HG02642 (cell line): ENCODE results near the gene PEX14.
"Not testable (repeated sequence)": the region's sequence is repeated elsewhere in the genome, so short reads cannot be mapped to it uniquely, and the experiment has no call there.

Experiments used
- ATAC-seq: cut with Tn5 transposase; IDR thresholded peaks from one replicate; pipeline ENCODE4 v1.9.1; 2021; ENCODE audit warnings: mild to moderate bottlenecking; ENCODE audit not compliant: unreplicated experiment, poor library complexity

PEX14 gene, protein sequence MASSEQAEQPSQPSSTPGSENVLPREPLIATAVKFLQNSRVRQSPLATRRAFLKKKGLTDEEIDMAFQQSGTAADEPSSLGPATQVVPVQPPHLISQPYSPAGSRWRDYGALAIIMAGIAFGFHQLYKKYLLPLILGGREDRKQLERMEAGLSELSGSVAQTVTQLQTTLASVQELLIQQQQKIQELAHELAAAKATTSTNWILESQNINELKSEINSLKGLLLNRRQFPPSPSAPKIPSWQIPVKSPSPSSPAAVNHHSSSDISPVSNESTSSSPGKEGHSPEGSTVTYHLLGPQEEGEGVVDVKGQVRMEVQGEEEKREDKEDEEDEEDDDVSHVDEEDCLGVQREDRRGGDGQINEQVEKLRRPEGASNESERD

DNA sequence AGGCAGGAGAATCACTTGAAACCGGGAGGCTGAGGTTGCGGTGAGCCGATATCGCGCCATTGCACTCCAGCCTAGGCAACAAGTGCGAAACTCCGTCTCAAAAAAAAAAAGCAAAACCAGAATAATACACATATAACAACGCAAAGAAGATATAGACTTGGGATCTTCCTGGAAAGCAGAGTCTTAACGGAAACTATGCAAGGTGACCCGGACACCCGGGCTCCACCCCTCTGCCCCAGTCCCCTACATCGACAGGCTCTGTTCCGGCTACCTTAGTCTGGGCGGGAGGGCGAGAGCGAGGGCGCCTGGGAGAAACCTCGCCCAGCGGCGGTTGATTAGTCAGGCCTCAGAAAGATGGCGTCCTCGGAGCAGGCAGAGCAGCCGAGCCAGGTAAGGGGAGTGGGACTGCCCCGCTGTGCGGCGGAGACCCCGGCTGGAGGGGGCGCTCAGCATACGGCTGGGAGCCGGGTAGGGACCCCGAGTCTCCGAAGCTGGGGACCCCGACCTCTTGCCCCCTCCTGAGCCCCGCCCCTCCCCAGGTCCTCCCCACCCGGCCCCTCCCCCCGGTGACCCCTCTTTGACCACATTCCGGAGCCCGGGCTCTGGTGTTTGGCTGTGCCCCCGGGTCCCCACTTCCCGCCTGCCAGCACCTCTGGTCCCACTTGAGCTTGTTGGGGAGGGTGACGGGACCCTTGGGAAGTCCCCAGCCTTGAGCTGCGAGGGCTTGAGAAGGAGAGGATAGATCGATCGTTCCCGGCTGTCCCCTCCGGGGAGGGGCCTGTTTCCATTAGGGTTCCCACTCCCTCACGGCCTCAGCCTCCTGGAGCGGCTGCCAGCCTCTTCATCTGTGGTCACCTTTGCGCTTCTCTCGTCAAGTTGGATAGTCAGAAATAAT lies at the start of gene PEX14:
TSS of gene PEX14 (plus strand) at position 338 of the 895 bp plus-strand sequence. CDS start at position 355, 17 bp downstream.
- ATAC-seq, result peak; percentile 79

DNA sequence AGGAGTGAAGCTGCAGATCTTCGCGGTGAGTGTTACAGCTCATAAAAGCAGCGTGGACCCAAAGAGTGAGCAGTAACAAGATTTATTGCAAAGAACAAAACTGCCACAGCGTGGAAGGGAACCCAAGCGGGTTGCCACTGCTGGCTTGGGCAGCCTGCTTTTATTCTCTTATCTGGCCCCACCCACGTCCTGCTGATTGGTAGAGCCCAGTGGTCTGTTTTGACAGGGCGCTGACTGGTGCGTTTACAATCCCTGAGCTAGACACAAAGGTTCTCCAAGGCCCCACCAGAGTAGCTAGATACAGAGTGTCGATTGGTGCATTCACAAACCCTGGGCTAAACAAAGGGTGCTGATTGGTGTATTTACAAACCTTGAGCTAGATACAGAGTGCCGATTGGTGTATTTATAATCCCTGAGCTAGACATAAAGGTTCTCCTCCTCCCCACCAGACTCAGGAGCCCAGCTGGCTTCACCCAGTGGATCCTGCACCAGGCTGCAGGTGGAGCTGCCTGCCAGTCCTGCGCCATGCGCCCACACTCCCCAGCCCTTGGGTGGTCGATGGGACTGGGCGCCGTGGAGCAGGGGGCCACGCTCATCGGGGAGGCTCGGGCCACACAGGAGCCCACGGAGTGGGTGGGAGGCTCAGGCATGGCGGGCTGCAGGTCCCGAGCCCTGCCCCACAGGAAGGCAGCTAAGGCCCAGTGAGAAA lies 48.8 kb upstream of the PEX14 start:
- ATAC-seq, result not testable (repeated sequence)

DNA sequence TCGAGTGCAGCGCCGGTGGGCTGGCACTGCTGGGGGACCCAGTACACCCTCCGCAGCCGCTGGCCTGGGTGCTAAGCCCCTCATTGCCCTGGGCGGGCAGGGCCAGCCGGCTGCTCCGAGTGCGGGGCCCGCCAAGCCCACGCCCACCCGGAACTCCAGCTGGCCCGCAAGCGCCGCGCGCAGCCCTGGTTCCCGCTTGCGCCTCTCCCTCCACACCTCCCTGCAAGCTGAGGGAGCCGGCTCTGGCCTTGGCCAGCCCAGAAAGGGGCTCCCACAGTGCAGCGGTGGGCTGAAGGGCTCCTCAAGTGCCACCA lies 48.3 kb upstream of the PEX14 start:
- not testable (repeated sequence) for ATAC-seq

DNA sequence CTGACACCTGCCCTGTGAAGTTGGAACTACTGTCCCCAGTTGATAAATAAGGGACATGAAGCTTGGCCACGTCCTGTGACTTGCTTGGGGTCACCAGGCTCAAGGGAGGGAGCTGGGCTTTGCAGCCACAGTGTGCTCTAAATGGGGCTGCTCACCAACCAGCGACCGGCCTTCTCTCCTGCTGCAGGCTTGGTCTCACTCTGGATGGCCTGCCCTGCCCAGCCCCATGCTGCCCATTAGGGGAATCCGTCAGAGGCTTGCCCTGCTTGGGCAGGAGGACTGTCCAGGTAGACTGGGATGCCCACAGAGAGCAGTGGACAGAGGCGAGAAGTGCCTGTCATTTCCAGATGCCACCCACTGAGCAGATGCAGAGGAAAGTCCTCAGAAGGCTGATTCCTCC lies 45.8 kb upstream of the PEX14 start:
- ATAC-seq, result no peak

DNA sequence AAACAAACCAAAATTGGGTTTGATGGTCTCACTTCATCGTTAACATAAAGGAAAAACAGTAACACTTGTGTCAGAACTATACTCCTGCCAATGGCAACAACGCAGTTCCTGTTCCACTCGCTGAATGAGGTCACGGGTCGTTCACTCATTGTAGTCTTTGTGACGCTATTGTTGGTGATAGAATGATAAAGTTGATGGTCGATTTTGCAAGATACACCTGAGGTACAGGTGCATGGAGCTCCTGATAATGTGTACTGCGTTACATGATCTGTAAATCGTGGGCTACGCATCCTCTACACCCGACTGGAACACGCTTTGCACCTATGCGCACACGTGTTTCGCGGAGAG lies 44.9 kb upstream of the PEX14 start:
- ATAC-seq, result no peak

DNA sequence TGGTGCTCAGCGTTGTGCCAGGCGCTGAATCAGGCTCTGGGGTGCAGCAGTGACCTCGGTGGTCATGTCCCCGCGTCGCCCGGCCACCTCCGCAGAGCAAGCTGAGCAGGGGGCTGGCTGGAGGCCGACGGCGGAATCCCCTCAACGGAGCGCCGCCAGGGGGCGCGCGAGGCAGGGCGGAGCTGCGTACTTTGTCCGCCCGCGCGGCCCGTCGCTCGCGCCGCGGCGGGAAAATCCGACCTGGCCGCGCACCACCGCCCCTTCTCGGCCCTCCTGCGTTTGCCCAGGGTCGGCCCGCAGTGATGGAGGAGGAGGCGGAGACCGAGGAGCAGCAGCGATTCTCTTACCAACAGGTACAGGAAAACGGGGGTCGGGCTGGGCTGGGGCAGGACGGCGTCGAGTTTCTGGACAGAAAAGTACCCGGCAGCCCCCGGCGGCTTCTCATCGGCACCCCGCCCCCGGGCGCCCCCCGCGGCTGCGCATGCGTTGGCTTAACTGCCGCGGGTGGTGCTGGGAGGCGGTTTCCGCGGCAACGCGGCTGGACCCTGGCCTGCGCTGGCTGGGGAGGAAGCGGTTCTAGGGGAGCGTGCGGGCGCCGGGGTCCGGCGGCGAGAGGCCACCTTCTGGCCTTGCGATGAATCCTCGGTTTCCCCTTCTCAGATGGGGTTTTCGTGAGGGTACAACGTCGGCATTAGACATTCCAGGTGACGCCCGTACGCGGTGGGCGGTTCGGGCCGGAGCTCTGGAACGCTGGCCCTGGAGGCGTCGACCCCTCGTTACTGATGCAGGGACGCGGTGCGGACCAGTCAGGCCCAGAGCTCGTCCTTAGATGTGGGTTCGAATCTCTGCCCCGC lies 44.3 kb upstream of the PEX14 start, which contains the start of gene CENPS:
TSS of gene CENPS (plus strand) at position 218 of the 854 bp plus-strand sequence. CDS start at position 303, 85 bp downstream.
- ATAC-seq, result peak; percentile 81

DNA sequence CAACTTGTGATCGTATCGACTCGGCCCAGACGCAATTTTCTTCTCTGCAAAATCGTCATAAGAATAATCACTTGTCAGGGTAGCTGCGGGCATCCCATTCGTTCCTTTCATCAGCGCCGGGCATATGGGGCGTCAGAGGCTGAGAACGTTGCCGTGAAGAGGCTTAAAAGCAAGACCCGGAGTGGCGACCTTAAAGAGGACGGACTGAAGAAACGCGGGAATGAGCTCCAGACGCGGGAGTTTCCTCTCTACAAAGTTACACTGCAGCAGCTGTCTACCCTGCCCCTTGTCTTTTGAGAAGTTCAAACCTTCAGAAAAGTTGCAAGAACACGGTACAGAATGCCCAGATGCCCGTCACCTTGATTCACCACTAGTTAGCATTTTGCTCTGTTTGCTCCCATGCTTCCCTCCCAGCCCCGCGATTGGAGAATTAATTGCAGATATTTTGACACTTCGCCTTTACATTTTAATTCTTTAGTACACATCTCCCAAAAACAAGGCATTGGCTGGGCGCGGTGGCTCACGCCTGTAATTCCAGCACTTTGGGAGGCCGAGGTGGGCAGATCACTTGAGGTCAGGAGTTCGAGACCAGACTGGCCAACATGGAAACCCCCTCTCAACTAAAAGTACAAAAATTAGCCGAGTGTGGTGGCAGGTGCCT lies 43.5 kb upstream of the PEX14 start:
- ATAC-seq, result no peak

DNA sequence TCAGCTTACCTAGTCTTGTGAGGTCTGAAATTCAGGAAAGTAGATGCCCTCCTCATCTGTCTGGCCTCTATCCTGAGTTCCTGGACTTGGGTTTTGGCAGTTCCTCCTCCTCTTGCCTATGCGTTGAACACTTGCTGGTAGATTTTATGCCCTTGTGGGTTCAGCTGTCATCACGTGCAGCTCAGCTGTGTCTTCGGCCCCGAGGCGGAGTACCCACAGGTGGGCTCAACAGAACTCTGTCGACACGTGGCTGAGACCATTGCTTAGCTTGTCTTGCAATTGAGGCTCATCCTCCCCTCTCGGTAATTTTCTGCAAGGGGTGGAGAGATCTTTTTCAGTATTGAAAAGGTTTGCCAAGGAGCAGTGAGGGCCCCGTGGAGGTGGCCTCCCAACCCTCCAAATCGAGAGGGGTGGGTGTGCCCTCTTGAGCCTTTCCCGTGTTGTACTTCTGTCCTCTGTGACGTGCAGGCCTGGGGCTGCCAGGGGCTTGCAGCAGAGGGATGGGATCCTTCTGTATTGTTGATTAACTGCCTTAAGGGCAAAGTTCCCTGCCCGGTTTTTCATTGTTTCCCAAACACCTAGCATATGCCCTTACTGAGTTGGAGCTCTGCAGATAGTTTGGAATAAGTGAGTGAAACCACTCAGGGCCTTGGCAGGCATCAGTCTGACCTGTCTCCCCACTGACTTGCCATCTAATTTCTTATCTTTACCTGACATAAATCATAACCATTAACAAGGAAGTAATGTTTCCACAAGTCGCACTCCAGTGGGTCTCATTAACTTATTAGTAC lies 41.6 kb upstream of the PEX14 start:
- no peak for ATAC-seq

DNA sequence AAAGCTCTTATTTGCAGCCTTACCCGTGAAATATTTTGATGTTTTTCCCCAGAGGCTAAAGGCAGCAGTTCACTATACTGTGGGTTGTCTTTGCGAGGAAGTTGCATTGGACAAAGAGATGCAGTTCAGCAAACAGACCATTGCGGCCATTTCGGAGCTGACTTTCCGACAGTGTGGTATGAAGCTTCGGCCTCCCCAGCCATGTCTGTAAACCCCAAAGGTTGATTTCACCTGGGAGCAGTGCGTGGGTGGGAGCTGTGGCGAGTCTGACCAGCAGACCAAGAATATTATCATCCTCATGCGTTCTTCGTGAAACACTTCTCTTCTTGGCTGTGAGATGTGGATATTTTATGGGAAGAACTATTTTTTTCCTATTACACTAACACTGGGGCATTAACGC lies 41.0 kb upstream of the PEX14 start:
- no peak for ATAC-seq

DNA sequence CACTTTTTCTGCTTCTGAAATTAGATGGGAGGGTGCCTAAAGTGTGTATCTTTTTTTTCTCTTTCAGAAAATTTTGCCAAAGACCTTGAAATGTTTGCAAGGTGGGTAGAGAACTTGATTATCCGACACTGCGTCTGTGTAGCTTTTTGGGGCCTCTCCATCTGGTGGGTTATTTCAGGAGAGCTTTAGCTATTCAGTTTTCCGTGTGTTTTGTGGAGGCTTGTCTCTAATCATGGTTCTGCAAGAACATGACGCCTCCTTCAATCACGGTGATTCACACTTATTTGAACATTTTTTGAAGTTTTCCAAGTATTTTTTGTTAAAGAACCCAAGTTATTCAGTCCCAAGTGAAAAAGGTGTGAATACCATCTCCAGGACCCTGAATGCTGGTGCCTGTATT lies 40.2 kb upstream of the PEX14 start:
- ATAC-seq, result no peak

DNA sequence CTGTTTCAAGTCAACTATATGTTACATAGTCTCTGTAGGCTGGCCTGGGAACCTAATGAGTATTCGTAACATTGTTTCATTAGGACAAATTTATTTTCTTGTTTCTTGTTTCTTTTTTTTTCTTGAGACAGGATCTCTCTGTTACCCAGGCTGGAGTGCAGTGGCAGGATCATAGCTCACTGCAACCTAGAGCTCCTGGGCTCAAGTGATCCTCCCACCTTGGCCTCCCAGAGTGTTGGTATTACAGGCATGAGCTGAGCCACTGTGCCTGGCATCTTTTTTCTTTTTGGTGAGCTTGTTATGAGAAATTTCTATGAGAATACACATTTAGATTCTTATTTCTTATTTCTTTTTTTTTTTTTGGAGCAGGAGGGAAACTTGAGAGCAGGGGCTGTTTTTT lies 37.7 kb upstream of the PEX14 start:
- no peak for ATAC-seq

DNA sequence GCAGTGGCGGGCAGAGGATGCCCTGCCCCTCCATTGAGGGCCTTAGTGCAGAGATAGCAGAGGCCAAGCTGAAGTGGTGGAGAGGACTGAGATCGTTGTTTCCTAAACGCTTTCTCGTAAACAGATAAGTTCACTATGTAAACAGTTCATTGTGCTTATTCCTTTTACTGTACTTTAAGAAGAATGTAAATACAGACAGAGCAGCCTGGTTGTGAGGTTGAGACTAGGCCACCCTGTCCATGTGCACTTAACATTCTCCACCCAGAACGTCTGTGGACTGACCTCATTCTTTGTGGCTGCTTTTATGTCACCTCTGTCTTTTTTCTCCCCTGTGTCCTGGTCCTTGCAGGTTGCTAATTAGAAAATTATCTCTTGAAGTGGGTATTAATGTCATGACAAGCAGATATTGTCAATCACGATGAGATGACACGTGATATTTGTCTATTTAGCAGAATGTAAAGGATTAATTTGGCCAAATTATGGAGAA lies 36.0 kb upstream of the PEX14 start:
- ATAC-seq, result no peak

DNA sequence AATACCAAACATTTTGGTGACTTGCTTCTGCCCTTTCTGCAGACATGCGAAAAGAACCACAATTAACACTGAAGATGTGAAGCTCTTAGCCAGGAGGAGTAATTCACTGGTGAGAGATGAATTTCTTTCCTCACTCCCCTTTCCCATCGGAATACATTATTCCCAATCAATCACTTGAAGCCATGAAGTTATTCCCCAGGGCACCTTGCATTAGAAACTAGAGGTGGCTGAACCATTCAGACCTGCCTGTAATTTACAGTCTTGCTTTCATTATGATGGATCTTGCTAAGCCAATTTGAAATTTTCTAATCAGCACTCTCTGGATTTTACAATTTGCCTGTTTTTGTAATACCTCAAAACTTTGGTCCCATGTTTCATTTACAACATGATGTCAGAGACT lies 34.4 kb upstream of the PEX14 start:
- no peak for ATAC-seq

DNA sequence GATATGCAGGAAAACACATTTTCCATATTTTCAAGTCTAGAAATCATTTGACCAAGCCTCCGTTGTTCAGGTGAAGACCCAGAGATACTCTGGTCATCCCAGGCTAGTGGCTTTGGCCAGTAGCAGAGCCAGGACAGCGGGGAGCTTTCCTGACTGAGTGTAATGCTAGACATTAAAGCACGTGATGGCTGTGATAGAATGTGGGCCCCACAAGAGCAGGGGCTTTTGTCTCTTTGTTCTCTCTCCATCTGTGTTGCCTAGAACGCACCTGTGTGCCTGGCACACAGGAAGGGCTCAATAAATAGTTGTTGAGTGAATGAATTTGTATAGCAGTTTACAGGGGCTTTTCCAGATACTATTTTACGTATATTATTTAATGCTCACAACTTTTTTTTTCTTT lies 34.0 kb upstream of the PEX14 start:
- ATAC-seq, result no peak

DNA sequence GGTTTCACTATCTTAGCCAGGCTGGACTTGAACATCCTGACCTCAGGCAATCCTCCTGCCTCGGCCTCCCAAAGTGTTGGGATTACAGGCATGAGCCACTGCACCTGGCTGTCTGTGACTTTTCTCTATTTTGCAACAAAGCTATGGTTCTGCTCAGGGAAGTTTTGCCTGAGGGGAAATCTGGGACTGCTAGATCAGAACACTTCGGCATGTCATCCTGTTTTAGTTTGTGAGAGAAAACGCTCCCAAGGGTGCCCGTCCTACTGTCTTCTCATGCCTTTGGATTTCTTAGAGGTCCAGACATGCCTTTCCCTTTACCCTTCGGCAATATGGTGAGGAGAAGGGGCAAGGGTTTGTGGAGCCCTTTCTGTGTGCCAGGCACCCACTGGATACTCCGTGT lies 30.5 kb upstream of the PEX14 start:
- ATAC-seq, result no peak

DNA sequence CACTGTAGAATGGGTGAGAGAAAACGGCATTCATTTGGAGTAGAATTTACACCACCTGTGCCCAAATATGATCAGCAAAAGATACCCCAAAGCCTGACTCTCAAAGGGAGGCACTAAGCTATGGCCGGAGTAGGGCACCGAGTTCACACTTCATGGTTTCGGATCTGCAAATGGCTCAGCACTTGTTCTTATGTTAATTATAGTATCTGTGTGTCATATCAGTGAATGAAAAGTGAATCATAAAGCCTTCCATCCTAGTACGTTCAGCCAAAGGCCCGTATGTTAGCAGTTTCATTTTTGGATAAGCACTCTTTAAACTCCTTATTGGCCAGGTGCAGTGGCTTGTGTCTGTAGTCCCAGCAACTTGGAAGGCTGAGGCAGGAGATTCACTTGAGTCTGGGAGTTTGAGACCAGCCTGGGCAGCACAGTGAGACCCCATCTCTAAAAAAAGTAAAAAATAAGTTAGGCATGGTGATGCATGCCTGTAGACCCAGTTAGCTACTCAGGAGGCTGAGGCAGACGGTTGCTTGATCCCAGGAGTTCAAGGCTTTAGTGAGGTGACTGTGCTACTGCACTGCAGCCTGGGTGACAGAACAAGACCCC lies 29.9 kb upstream of the PEX14 start:
- no peak for ATAC-seq

DNA sequence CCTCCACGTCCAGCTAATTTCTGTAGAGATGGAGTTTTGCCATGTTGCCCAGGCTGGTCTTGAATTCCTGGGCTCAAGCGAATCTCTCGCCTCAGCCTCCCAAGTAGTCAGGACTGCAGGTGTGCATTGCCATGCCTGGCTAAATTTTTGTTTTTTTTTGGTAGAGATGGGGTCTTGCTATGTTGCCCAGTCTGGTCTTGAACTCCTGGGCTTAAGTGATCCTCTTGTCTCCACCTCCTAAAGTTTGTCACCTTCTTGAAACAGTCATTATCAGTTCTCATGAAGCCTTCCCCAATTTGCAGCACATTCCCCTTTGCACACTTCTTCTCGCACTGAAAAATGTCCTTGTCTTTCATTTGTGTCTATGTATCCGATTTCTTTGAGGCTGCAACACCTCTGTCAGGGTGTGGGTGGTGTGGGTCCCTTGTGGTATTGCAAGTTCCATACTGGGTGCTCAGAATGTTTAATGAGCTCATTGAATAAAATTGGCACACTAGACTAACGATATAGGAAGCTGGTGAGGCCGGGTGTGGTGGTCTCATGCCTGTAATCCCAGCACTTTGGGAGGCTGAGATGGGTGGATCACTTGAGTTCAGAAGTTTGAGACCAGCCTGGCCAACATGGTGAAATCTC lies 27.8 kb upstream of the PEX14 start:
- no peak for ATAC-seq

DNA sequence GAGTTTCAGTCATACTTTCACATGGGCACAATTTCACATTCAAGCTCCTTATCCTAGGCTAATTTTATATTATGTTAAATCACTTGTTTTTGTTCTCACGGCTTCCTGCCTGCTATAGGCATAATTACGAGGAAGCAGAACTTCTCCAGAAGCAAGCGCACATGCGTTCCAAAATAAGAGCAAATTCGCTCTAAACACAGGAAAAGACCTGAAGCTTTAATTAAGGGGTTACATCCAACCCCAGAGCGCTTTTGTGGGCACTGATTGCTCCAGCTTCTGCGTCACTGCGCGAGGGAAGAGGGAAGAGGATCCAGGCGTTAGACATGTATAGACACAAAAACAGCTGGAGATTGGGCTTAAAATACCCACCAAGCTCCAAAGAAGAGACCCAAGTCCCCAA lies 25.0 kb upstream of the PEX14 start, which contains the start of gene CORT:
TSS of gene CORT (plus strand) at position 281 of the 400 bp plus-strand sequence. CDS start 193 bp downstream, outside the sequence.
- ATAC-seq, result no peak
